ENCODE measurements around the gene FSTL5.

The FSTL5 gene

GRCh38 chr4:161850631-161851030, 313.2 kb downstream of the FSTL5 start:
- no peak for TF ChIP-seq CTCF (IDR thresholded peaks at IDR 0.05)
- TF ChIP-seq ZFX (IDR thresholded peaks at IDR 0.05; ENCODE audit: borderline replicate concordance): no peak

GRCh38 chr4:161841759-161842158, 322.0 kb downstream of the FSTL5 start:
- TF ChIP-seq ZFX (IDR thresholded peaks at IDR 0.05; ENCODE audit: borderline replicate concordance) (no peak), CTCF (IDR thresholded peaks at IDR 0.05) (no peak)
- H3K27ac ChIP-seq: no peak overlapping the region

More at GRCh38 chr4:161850631-161851030, 313.2 kb downstream of the FSTL5 start:
- H3K27ac ChIP-seq: no peak overlapping the region

- TF ChIP-seq CTCF (IDR thresholded peaks at IDR 0.05) (no peak), ZFX (IDR thresholded peaks at IDR 0.05; ENCODE audit: borderline replicate concordance) (no peak)
- no peak overlapping the region for H3K27ac ChIP-seq
These were observed 334.2 kb downstream of the FSTL5 start for GRCh38 chr4:161829591-161829990.

GRCh38 chr4:161828061-161828460, 335.7 kb downstream of the FSTL5 start:
- H3K27ac ChIP-seq: no peak overlapping the region
- TF ChIP-seq CTCF (IDR thresholded peaks at IDR 0.05) (no peak), ZFX (IDR thresholded peaks at IDR 0.05; ENCODE audit: borderline replicate concordance) (no peak)

- no peak overlapping the region for H3K27ac ChIP-seq
- TF ChIP-seq CTCF (IDR thresholded peaks at IDR 0.05): no peak
- no peak for TF ChIP-seq ZFX (IDR thresholded peaks at IDR 0.05; ENCODE audit: borderline replicate concordance)
These were observed 336.8 kb downstream of the FSTL5 start for GRCh38 chr4:161827013-161827412.

- no peak overlapping the region for H3K27ac ChIP-seq
- TF ChIP-seq CTCF (IDR thresholded peaks at IDR 0.05) (no peak), ZFX (IDR thresholded peaks at IDR 0.05; ENCODE audit: borderline replicate concordance) (no peak)
These were observed 340.4 kb downstream of the FSTL5 start for GRCh38 chr4:161823450-161823849.

- H3K27ac ChIP-seq: no peak overlapping the region
- TF ChIP-seq ZFX (IDR thresholded peaks at IDR 0.05; ENCODE audit: borderline replicate concordance) (no peak), CTCF (IDR thresholded peaks at IDR 0.05) (no peak)
These were observed 341.6 kb downstream of the FSTL5 start for GRCh38 chr4:161822174-161822573.
